GM12878 (cell line): ENCODE results near the gene KCTD2. TPM values are rescaled to one million over a fixed set of nuclear protein-coding genes. Genes with fewer than 3 reads are reported as not detected.
A peak's percentile ranks its signal among the peaks of the same experiment; 100 is the strongest.

Experiments
- BACH1 ChIP-seq: fragments of 450-650 bp; IDR thresholded peaks from 2 replicates; pipeline ENCODE4 v1.6.1; 2017; ENCODE audit warnings: mild to moderate bottlenecking, borderline replicate concordance
- BCL11A ChIP-seq: IDR thresholded peaks from 2 replicates; pipeline ENCODE4 v1.6.1; 2011; ENCODE audit warnings: low read depth, low read length
- BRCA1 ChIP-seq: IDR thresholded peaks from 2 replicates; pipeline ENCODE4 v1.6.1; 2011; ENCODE audit warnings: low read depth, low read length, improper control_type of control experiment
- CBFB ChIP-seq: IDR thresholded peaks from 2 replicates; pipeline ENCODE4 v1.6.1; 2016; ENCODE audit warnings: antibody characterized with exemption, low read depth
- CBX5 ChIP-seq: sonication (generic); IDR thresholded peaks from 2 replicates; pipeline ENCODE4 v1.6.1; 2016; ENCODE audit warnings: low read depth, moderate library complexity, mild to moderate bottlenecking, inconsistent platforms
- CHD4 ChIP-seq: fragments of 200-600 bp; sonication (generic); IDR thresholded peaks from 2 replicates; pipeline ENCODE4 v1.6.1; 2016; ENCODE audit warnings: mild to moderate bottlenecking
- CREM ChIP-seq: IDR thresholded peaks from 2 replicates; pipeline ENCODE4 v1.6.1; 2014; ENCODE audit warnings: antibody characterized with exemption, low read depth
- EED ChIP-seq: sonication (generic); IDR thresholded peaks from 2 replicates; pipeline ENCODE4 v1.6.1; 2016; ENCODE audit warnings: antibody characterized with exemption, low read depth
- EP300 ChIP-seq, 2 experiments: fragments of 150-350 bp in 1 of 2; IDR thresholded peaks; 2 replicates each; pipeline ENCODE4 v1.6.1; 2011 to 2012; ENCODE audit warnings: low read depth in 2 of 2, low read length in 2 of 2, borderline replicate concordance in 1 of 2, improper control_type of control experiment in 1 of 2, inconsistent platforms in 1 of 2; ENCODE audit not compliant: control insufficient read depth in 1 of 2
- HDGF ChIP-seq: fragments of 450-650 bp; IDR thresholded peaks from 2 replicates; pipeline ENCODE4 v1.6.1; 2016; ENCODE audit warnings: antibody characterized with exemption
- IRF4 ChIP-seq: IDR thresholded peaks from 2 replicates; pipeline ENCODE4 v1.6.1; 2011; ENCODE audit warnings: low read depth, low read length
- LARP7 ChIP-seq: fragments of 450-650 bp; IDR thresholded peaks from 2 replicates; pipeline ENCODE4 v1.6.1; 2017; ENCODE audit warnings: mild to moderate bottlenecking
- MTA2 ChIP-seq: fragments of 450-650 bp; IDR thresholded peaks from 2 replicates; pipeline ENCODE4 v1.6.1; 2016; ENCODE audit warnings: low read depth, mild to moderate bottlenecking, moderate library complexity
- MTA3 ChIP-seq: IDR thresholded peaks from 2 replicates; pipeline ENCODE4 v1.6.1; 2012; ENCODE audit warnings: low read length, inconsistent platforms, borderline replicate concordance
- MYB ChIP-seq: fragments of 150-350 bp; IDR thresholded peaks from 2 replicates; pipeline ENCODE4 v1.6.1; 2014; ENCODE audit warnings: mild to moderate bottlenecking, low read depth, low read length, borderline replicate concordance
- MYC ChIP-seq: IDR thresholded peaks from 2 replicates; pipeline ENCODE4 v1.6.1; 2011; ENCODE audit warnings: mild to moderate bottlenecking, low read length, moderate library complexity, inconsistent platforms; ENCODE audit not compliant: insufficient read depth, insufficient replicate concordance, insufficient read length, severe bottlenecking
- NFYA ChIP-seq: IDR thresholded peaks from 2 replicates; pipeline ENCODE4 v1.6.1; 2011; ENCODE audit warnings: low read depth, mild to moderate bottlenecking, low read length, improper control_type of control experiment, borderline replicate concordance
- PAX5 ChIP-seq: IDR thresholded peaks from 2 replicates; pipeline ENCODE4 v1.6.1; 2011; ENCODE audit warnings: low read depth, low read length, borderline replicate concordance
- POLR2AphosphoS2 ChIP-seq: IDR thresholded peaks from 2 replicates; pipeline ENCODE4 v1.6.1; 2011; ENCODE audit warnings: low read depth, mild to moderate bottlenecking, low read length, improper control_type of control experiment, moderate library complexity
- RB1 ChIP-seq: fragments of 450-650 bp; formaldehyde crosslinking; IDR thresholded peaks from 2 replicates; pipeline ENCODE4 v1.6.1; 2017; ENCODE audit warnings: mild to moderate bottlenecking, borderline replicate concordance
- SIX5 ChIP-seq: IDR thresholded peaks from 2 replicates; pipeline ENCODE4 v1.6.1; 2011; ENCODE audit warnings: mild to moderate bottlenecking, low read depth, low read length, moderate library complexity; ENCODE audit not compliant: severe bottlenecking
- SP1 ChIP-seq: IDR thresholded peaks from one replicate; pipeline ENCODE4 v1.6.1; 2011; ENCODE audit warnings: low read depth, low read length
- STAT3 ChIP-seq: IDR thresholded peaks from 2 replicates; pipeline ENCODE4 v1.6.1; 2011; ENCODE audit warnings: low read depth, low read length, improper control_type of control experiment
- TCF7 ChIP-seq: IDR thresholded peaks from 2 replicates; pipeline ENCODE4 v1.6.1; 2014; ENCODE audit warnings: antibody characterized with exemption, borderline replicate concordance
- ZBED1 ChIP-seq: IDR thresholded peaks from 2 replicates; pipeline ENCODE4 v1.6.1; 2016; ENCODE audit warnings: borderline replicate concordance
- ZNF207 ChIP-seq: fragments of 450-650 bp; IDR thresholded peaks from 2 replicates; pipeline ENCODE4 v1.6.1; 2014; ENCODE audit warnings: antibody characterized with exemption, mild to moderate bottlenecking, borderline replicate concordance
- ZNF217 ChIP-seq: fragments of 450-650 bp; IDR thresholded peaks from 2 replicates; pipeline ENCODE4 v1.6.1; 2017; ENCODE audit warnings: antibody characterized with exemption, mild to moderate bottlenecking
- ZNF622 ChIP-seq: fragments of 450-650 bp; IDR thresholded peaks from 2 replicates; pipeline ENCODE4 v1.6.1; 2017; ENCODE audit warnings: mild to moderate bottlenecking, inconsistent platforms
- polyA plus RNA-seq, 11 experiments: library from polyadenylated mRNA; depleted of rRNA in 4 of 11; unstranded in 6 of 11; stranded (reverse) in 5 of 11; fragments of >200 nt; fragmentation: Nextera tagmentation in 4 of 11; fragmentation: Illumina TruSeq in 1 of 11; extraction: Ambion mirVana in 4 of 11; extraction: Trizol in 1 of 11; gene quantifications; 1 replicate in 1 of 11; 2 replicates in 10 of 11; pipeline versions ENCODE4 v1.2.1 to v1.2.3, GENCODE V29; 2011 to 2016; ENCODE audit warnings: inconsistent platforms in 2 of 11, missing spikeins in 2 of 11, low read depth in 1 of 11
- total RNA-seq, 4 experiments: library from RNA; depleted of rRNA in 3 of 4; stranded (reverse); fragments of >200 nt in 3 of 4; fragmentation: Illumina TruSeq in 1 of 4; extraction: Trizol in 1 of 4; gene quantifications; 2 replicates each; pipeline versions ENCODE4 v1.2.1 to v1.2.3, GENCODE V29; 2013 to 2021
- TF ChIP-seq, protein P1 (sequence below): fragments of 450-650 bp; formaldehyde crosslinking; IDR thresholded peaks from 2 replicates; pipeline ENCODE4 v1.5.0; 2022; ENCODE audit warnings: mild to moderate bottlenecking, missing genetic modification characterization
- TF ChIP-seq, protein P2 (sequence below): IDR thresholded peaks from 2 replicates; pipeline ENCODE4 v1.6.1; 2011; ENCODE audit warnings: mild to moderate bottlenecking, low read depth, low read length, moderate library complexity; ENCODE audit not compliant: insufficient replicate concordance

The KCTD2 gene
- total and polyA plus RNA-seq, 10 of the 15 experiments (the other 5 are each of a cell fraction or from before 2014, with no cell fraction given) = 1.5 to 27.5 (median 13.7) TPM

GRCh38 chr17:75077496-75078283 lies 30.7 kb downstream of the KCTD2 start (continued):
- TF ChIP-seq MYC (no peak), ZBED1 (no peak), SP1 (no peak), PAX5 (no peak), ZNF622 (no peak), SIX5 (no peak), RB1 (no peak), LARP7 (peak; percentile 71), BACH1 (peak; percentile 41; the same call in 1 of the 2 replicates), CHD4 (no peak), ZNF207 (no peak), HDGF (no peak), EED (peak; percentile 64; the same call in 1 of the 2 replicates), CBX5 (no peak), NFYA (no peak), CBFB (peak; percentile 53), STAT3 (no peak), MYB (no peak), CREM (no peak), MTA2 (no peak), BRCA1 (no peak), BCL11A (peak; percentile 28; the same call in 1 of the 2 replicates), IRF4 (no peak), MTA3 (no peak; the same call in 1 of the 2 replicates), POLR2AphosphoS2 (no peak), ZNF217 (no peak), TCF7 (no peak), EP300 (IDR thresholded peaks at IDR 0.05; ENCODE audit: borderline replicate concordance in 1 of 2, control insufficient read depth in 1 of 2, low read depth in 2 of 2, low read length in 2 of 2) (no peak; a peak in 1 of 4 replicates)
- TF ChIP-seq, protein P1, sequence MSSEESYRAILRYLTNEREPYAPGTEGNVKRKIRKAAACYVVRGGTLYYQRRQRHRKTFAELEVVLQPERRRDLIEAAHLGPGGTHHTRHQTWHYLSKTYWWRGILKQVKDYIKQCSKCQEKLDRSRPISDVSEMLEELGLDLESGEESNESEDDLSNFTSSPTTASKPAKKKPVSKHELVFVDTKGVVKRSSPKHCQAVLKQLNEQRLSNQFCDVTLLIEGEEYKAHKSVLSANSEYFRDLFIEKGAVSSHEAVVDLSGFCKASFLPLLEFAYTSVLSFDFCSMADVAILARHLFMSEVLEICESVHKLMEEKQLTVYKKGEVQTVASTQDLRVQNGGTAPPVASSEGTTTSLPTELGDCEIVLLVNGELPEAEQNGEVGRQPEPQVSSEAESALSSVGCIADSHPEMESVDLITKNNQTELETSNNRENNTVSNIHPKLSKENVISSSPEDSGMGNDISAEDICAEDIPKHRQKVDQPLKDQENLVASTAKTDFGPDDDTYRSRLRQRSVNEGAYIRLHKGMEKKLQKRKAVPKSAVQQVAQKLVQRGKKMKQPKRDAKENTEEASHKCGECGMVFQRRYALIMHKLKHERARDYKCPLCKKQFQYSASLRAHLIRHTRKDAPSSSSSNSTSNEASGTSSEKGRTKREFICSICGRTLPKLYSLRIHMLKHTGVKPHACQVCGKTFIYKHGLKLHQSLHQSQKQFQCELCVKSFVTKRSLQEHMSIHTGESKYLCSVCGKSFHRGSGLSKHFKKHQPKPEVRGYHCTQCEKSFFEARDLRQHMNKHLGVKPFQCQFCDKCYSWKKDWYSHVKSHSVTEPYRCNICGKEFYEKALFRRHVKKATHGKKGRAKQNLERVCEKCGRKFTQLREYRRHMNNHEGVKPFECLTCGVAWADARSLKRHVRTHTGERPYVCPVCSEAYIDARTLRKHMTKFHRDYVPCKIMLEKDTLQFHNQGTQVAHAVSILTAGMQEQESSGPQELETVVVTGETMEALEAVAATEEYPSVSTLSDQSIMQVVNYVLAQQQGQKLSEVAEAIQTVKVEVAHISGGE (CRISPR knock-in tag) = no peak
- TF ChIP-seq, protein P2, sequence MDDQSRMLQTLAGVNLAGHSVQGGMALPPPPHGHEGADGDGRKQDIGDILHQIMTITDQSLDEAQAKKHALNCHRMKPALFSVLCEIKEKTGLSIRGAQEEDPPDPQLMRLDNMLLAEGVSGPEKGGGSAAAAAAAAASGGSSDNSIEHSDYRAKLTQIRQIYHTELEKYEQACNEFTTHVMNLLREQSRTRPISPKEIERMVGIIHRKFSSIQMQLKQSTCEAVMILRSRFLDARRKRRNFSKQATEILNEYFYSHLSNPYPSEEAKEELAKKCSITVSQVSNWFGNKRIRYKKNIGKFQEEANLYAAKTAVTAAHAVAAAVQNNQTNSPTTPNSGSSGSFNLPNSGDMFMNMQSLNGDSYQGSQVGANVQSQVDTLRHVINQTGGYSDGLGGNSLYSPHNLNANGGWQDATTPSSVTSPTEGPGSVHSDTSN = no peak
